ENCODE results near the gene TP53RK.

DNA sequence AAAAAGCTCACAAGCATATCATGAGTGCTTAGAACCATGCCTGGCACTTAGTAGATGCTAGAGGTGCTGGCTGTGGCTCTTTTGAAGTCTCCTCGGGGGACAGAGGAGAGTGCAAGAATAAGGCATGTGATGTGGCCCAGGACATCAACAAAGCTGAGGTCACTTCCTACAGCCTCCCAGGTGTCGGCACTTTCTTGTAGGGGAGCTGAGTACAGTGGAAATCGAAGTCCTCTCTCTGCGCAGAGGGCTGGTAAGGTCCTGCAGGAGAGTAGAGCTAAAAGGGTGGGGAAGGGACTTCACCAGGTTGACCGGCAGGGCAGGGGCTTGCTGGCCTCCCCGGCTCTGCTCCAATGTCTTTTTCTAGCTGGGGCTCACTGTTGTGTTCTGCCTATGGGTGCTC lies 49.2 kb downstream of the TP53RK start:
- TF ChIP-seq, protein P1, sequence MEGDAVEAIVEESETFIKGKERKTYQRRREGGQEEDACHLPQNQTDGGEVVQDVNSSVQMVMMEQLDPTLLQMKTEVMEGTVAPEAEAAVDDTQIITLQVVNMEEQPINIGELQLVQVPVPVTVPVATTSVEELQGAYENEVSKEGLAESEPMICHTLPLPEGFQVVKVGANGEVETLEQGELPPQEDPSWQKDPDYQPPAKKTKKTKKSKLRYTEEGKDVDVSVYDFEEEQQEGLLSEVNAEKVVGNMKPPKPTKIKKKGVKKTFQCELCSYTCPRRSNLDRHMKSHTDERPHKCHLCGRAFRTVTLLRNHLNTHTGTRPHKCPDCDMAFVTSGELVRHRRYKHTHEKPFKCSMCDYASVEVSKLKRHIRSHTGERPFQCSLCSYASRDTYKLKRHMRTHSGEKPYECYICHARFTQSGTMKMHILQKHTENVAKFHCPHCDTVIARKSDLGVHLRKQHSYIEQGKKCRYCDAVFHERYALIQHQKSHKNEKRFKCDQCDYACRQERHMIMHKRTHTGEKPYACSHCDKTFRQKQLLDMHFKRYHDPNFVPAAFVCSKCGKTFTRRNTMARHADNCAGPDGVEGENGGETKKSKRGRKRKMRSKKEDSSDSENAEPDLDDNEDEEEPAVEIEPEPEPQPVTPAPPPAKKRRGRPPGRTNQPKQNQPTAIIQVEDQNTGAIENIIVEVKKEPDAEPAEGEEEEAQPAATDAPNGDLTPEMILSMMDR (IDR thresholded peaks at IDR 0.05; ENCODE audit: low read depth, low read length, missing input control): no peak
- TF ChIP-seq FOXA1 (IDR thresholded peaks at IDR 0.05): no peak
- TF ChIP-seq TAF1 (conservative IDR thresholded peaks at IDR 0.05): no peak
- TF ChIP-seq REST (IDR thresholded peaks at IDR 0.05): no peak
- no peak for TF ChIP-seq ATF3 (IDR thresholded peaks at IDR 0.05)
- TF ChIP-seq YY1 (IDR thresholded peaks at IDR 0.05): no peak
- no peak for TF ChIP-seq HNF4G (IDR thresholded peaks at IDR 0.05)
- TF ChIP-seq MAX (IDR thresholded peaks at IDR 0.05): no peak
- TF ChIP-seq RAD21 (IDR thresholded peaks at IDR 0.05): no peak
- no peak for TF ChIP-seq GABPA (IDR thresholded peaks at IDR 0.05 in 1 of 2, conservative IDR thresholded peaks at IDR 0.05 in 1 of 2)
- TF ChIP-seq, protein P2, sequence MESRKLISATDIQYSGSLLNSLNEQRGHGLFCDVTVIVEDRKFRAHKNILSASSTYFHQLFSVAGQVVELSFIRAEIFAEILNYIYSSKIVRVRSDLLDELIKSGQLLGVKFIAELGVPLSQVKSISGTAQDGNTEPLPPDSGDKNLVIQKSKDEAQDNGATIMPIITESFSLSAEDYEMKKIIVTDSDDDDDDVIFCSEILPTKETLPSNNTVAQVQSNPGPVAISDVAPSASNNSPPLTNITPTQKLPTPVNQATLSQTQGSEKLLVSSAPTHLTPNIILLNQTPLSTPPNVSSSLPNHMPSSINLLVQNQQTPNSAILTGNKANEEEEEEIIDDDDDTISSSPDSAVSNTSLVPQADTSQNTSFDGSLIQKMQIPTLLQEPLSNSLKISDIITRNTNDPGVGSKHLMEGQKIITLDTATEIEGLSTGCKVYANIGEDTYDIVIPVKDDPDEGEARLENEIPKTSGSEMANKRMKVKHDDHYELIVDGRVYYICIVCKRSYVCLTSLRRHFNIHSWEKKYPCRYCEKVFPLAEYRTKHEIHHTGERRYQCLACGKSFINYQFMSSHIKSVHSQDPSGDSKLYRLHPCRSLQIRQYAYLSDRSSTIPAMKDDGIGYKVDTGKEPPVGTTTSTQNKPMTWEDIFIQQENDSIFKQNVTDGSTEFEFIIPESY (IDR thresholded peaks at IDR 0.05): no peak
